ENCODE results near the gene CPXM2.

Gene CPXM2

DNA sequence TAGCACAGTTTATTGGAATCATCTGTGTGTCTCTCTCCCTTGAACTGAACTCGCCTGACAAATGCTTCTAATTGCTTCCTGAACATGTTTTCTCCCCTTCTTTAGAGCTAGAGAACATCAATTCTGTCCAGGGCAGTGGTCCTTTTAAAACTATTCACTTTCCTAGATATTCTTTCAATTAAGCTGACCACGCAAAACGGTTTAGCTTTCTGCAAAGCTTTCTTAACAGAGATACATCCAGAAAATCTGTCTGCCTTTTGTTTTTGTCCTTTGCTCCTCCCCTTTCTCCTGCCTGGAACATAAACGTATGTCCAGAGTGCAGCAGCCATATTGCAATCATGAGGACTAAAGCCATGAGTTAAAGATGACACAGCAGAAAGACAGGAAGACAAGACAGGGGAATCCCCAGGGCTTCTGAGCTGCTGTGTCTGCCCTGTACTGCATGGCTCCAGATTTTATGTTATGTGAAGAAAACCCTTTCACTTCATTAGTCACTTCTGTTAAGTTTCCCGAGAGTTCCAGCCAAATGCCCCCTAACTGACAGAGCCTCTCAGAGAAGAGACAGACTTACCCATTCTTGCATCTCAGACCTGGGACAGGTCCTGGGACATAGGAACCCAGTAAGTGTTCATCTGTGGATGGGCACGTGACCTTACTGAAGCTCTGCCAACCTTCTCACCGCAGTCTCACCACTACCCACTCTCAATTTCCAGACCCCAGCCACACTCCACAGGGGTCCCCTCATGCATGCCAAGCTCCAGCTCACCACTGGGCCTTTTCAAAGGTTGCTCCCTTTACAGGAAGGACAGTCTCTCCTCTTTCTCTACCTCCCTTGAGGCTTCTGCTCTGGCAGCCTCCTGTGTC is 35.0 kb upstream of the CPXM2 start:
- DNase-seq (ENCODE audit: low read depth in 1 of 2, low spot score in 1 of 2) = no peak
- H3K4me3 ChIP-seq (replicated peaks; ENCODE audit: insufficient read depth, low read length) = no peak overlapping the region
- no peaks in the 10 kb centered on the region for H3K27me3 ChIP-seq (ENCODE audit: insufficient read depth, poor library complexity, severe bottlenecking)
- no peak for TF ChIP-seq GABPA (IDR thresholded peaks at IDR 0.05; ENCODE audit: low read depth)
- no peak for TF ChIP-seq SPI1 (IDR thresholded peaks at IDR 0.05; ENCODE audit: borderline replicate concordance, low read depth)
- TF ChIP-seq, protein P1, sequence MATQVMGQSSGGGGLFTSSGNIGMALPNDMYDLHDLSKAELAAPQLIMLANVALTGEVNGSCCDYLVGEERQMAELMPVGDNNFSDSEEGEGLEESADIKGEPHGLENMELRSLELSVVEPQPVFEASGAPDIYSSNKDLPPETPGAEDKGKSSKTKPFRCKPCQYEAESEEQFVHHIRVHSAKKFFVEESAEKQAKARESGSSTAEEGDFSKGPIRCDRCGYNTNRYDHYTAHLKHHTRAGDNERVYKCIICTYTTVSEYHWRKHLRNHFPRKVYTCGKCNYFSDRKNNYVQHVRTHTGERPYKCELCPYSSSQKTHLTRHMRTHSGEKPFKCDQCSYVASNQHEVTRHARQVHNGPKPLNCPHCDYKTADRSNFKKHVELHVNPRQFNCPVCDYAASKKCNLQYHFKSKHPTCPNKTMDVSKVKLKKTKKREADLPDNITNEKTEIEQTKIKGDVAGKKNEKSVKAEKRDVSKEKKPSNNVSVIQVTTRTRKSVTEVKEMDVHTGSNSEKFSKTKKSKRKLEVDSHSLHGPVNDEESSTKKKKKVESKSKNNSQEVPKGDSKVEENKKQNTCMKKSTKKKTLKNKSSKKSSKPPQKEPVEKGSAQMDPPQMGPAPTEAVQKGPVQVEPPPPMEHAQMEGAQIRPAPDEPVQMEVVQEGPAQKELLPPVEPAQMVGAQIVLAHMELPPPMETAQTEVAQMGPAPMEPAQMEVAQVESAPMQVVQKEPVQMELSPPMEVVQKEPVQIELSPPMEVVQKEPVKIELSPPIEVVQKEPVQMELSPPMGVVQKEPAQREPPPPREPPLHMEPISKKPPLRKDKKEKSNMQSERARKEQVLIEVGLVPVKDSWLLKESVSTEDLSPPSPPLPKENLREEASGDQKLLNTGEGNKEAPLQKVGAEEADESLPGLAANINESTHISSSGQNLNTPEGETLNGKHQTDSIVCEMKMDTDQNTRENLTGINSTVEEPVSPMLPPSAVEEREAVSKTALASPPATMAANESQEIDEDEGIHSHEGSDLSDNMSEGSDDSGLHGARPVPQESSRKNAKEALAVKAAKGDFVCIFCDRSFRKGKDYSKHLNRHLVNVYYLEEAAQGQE (IDR thresholded peaks at IDR 0.05; ENCODE audit: insufficient replicate concordance, low read depth) = no peak
- TF ChIP-seq, protein P2, sequence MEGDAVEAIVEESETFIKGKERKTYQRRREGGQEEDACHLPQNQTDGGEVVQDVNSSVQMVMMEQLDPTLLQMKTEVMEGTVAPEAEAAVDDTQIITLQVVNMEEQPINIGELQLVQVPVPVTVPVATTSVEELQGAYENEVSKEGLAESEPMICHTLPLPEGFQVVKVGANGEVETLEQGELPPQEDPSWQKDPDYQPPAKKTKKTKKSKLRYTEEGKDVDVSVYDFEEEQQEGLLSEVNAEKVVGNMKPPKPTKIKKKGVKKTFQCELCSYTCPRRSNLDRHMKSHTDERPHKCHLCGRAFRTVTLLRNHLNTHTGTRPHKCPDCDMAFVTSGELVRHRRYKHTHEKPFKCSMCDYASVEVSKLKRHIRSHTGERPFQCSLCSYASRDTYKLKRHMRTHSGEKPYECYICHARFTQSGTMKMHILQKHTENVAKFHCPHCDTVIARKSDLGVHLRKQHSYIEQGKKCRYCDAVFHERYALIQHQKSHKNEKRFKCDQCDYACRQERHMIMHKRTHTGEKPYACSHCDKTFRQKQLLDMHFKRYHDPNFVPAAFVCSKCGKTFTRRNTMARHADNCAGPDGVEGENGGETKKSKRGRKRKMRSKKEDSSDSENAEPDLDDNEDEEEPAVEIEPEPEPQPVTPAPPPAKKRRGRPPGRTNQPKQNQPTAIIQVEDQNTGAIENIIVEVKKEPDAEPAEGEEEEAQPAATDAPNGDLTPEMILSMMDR (IDR thresholded peaks at IDR 0.05; ENCODE audit: insufficient read depth, low read length) = no peak
- no peak for TF ChIP-seq POLR2AphosphoS5 (IDR thresholded peaks at IDR 0.05; ENCODE audit: low read depth)
- no peak overlapping the region for H3K27ac ChIP-seq (replicated peaks)

DNA sequence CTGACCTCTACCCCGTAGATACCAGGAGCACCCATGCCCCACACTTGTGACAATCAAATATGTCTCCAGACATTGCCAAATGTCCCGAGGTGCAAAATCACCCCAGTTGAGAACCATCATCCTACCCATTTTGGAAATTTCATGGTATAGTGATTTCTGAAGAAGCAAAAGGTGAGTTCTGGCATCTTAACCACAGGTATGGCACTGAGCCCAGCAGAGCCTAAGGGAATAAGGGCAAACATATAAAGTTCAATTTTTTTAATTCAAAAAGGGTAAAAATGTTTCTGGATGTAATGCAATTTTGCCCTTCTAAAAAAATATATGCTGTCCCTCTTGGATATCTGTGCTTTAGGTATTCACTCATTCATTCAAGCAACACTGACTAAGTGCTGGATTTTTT is 30.5 kb upstream of the CPXM2 start:
- no peaks in the 10 kb centered on the region for H3K27me3 ChIP-seq (ENCODE audit: insufficient read depth, poor library complexity, severe bottlenecking)
- H3K4me3 ChIP-seq (replicated peaks; ENCODE audit: insufficient read depth, low read length) = no peak overlapping the region
- TF ChIP-seq, protein P1 (IDR thresholded peaks at IDR 0.05; ENCODE audit: insufficient replicate concordance, low read depth) = no peak
- H3K27ac ChIP-seq (replicated peaks) = no peak overlapping the region
- no peak for DNase-seq (ENCODE audit: low read depth in 1 of 2, low spot score in 1 of 2)

DNA sequence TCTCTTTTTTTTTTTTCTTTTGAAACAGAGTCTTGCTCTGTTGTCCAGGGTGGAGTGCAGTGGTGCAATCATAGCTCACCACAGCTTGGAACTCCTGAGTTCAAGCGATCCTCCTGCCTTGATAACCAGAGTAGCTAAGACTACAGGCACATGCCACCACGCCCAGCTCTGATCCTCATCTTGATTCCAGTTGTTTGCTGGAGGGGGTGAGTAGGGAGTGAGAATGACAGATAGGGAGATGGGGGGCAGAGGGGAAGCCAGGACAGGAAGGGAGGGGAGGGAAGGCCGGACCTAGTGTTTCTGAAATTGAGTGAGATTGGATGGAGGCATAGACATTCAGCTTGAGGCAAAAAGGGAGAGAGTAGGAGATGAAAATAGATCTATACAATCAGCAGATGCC is 25.2 kb upstream of the CPXM2 start:
- TF ChIP-seq, protein P2 (IDR thresholded peaks at IDR 0.05; ENCODE audit: insufficient read depth, low read length) = no peak
- TF ChIP-seq SPI1 (IDR thresholded peaks at IDR 0.05; ENCODE audit: borderline replicate concordance, low read depth) (no peak), GABPA (IDR thresholded peaks at IDR 0.05; ENCODE audit: low read depth) (no peak), POLR2AphosphoS5 (IDR thresholded peaks at IDR 0.05; ENCODE audit: low read depth) (no peak)
- TF ChIP-seq, protein P1 (IDR thresholded peaks at IDR 0.05; ENCODE audit: insufficient replicate concordance, low read depth) = no peak
- DNase-seq (ENCODE audit: low read depth in 1 of 2, low spot score in 1 of 2) = no peak
- Histone ChIP-seq H3K27ac (replicated peaks) (no peak overlapping the region), H3K27me3 (ENCODE audit: insufficient read depth, poor library complexity, severe bottlenecking) (peaks cover 3% of the 10 kb centered on the region), H3K4me3 (replicated peaks; ENCODE audit: insufficient read depth, low read length) (no peak overlapping the region)
